HG02943 (cell line): ENCODE measurements around the gene TOMM22.

Experiments
- ATAC-seq: cut with Tn5 transposase; IDR thresholded peaks from one replicate; pipeline ENCODE4 v1.9.1; 2021; ENCODE audit warnings: mild to moderate bottlenecking, low read depth, moderate library complexity; ENCODE audit not compliant: unreplicated experiment

Gene TOMM22

GRCh38 chr22:38694940-38695339, 13.2 kb downstream of the TOMM22 start:
- no peak for ATAC-seq

- no peak for ATAC-seq
Observed at GRCh38 chr22:38696606-38697424, 15.1 kb downstream of the TOMM22 start.

- ATAC-seq = no peak
Observed at GRCh38 chr22:38697425-38698089, 15.8 kb downstream of the TOMM22 start.

GRCh38 chr22:38698407-38699094, 16.8 kb downstream of the TOMM22 start:
- no peak for ATAC-seq

GRCh38 chr22:38699143-38699542, 17.4 kb downstream of the TOMM22 start:
- no peak for ATAC-seq

GRCh38 chr22:38699784-38700183, 18.0 kb downstream of the TOMM22 start:
- ATAC-seq = no peak

GRCh38 chr22:38700270-38700788, 18.6 kb downstream of the TOMM22 start:
- peak; percentile 3 for ATAC-seq

- ATAC-seq = peak; percentile 28
Observed at GRCh38 chr22:38700789-38701628, 19.3 kb downstream of the TOMM22 start, which contains the start of gene JOSD1. Gene JOSD1, minus strand, starts transcription at chr22:38700943. Its CDS starts 956 bp downstream, at chr22:38699987.

GRCh38 chr22:38704654-38705234, 23.0 kb downstream of the TOMM22 start:
- ATAC-seq = no peak

GRCh38 chr22:38705235-38706100, 23.7 kb downstream of the TOMM22 start, which contains the start of gene GTPBP1:
Gene GTPBP1, plus strand, starts transcription at chr22:38705944. Its CDS starts 12 bp downstream, at chr22:38705956.
- ATAC-seq = peak; percentile 76

GRCh38 chr22:38706101-38706900, 24.5 kb downstream of the TOMM22 start:
- ATAC-seq = peak; percentile 9

- ATAC-seq = no peak
Observed at GRCh38 chr22:38706901-38707195, 25.1 kb downstream of the TOMM22 start.

GRCh38 chr22:38707346-38707745, 25.6 kb downstream of the TOMM22 start:
- ATAC-seq = no peak

- ATAC-seq = no peak
Observed at GRCh38 chr22:38707984-38708383, 26.2 kb downstream of the TOMM22 start.

- no peak for ATAC-seq
Observed at GRCh38 chr22:38709306-38709705, 27.5 kb downstream of the TOMM22 start.

GRCh38 chr22:38710351-38710750, 28.6 kb downstream of the TOMM22 start:
- no peak for ATAC-seq

GRCh38 chr22:38710866-38711265, 29.1 kb downstream of the TOMM22 start:
- ATAC-seq = no peak
